Measurements from ENCODE around the gene C22orf39.

C22orf39 gene

DNA sequence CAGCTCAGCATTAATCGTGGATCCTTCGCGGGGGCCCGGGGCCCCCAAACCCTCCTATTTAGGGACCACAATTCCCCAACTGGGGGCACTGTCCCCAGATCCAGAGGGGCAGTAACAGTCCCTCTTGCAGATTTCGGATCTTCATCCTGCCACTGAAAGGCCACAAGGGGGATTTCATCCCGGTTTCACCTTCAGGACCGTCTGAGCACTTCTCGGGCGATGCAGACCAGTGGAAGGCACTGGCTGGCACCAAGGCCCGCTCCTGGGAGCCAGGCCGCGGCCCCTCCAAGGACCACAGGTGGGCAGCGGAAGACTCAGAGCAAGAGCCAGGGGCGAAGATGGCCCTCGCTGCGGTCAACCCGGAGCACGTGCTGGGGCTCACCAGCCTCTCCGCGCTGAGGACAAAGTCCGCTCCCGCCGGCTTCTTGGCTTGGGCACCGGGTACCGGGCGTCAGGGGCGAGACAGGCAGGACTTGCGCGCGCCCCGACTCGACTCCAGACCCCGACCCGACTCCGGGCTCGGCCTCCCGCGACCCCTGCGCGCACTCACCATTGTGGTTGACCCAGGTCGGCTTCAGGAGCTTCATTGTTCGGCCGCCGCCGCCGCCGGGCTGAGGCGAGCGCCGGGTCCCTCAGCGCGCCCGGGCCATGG lies 16.5 kb downstream of the C22orf39 start:
- H3K4me3 ChIP-seq (replicated peaks; ENCODE audit: low read depth, low read length), result peak overlapping the region; percentile 95
- TF ChIP-seq, protein P1, sequence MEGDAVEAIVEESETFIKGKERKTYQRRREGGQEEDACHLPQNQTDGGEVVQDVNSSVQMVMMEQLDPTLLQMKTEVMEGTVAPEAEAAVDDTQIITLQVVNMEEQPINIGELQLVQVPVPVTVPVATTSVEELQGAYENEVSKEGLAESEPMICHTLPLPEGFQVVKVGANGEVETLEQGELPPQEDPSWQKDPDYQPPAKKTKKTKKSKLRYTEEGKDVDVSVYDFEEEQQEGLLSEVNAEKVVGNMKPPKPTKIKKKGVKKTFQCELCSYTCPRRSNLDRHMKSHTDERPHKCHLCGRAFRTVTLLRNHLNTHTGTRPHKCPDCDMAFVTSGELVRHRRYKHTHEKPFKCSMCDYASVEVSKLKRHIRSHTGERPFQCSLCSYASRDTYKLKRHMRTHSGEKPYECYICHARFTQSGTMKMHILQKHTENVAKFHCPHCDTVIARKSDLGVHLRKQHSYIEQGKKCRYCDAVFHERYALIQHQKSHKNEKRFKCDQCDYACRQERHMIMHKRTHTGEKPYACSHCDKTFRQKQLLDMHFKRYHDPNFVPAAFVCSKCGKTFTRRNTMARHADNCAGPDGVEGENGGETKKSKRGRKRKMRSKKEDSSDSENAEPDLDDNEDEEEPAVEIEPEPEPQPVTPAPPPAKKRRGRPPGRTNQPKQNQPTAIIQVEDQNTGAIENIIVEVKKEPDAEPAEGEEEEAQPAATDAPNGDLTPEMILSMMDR (IDR thresholded peaks at IDR 0.05; ENCODE audit: low read depth, low read length, missing control alignments), result no peak
- DNase-seq (ENCODE audit: extremely low read depth, low read depth), result no peak

DNA sequence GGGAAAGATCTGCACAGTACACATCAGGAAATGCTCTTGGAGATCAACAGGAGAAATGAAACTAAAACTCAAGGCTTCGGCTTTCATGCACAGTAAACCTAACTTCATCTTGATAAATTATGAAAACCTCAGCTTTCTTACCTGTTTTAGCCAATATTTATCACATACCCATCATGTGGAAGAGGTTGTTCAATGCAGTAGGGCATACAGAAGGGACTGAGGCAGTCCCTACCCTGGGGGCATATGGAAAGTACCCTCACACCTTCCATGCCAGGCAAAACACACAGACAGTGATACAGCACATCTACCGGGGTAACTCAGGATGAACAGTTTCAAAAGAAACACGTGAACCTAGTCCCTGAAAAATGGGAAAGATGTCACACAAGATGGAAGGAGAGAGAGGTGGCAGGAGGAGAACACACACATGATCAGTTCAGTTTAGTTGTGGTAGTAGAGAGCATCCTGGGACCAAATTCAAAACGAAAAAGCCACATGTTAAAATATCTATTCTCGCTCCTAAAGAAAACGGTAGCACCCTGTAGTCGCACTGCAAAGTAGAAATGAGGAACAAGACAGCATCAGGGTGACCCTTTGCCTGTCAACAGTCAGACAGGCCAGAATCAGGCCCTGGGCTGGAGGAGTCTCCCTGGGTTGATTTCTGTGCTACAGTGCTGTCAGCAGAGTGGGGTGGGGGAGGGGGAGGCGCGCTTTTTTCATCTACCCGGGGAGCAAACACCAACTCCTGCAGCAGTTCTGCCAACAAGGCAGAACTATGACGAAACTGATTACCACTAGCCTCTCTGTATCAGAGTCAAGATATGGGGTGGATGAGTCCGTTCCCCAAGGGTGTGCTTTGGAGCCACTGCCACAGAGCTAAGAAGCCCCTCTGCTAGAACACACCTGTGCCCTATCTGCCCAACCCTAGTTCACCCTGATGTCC lies 17.3 kb downstream of the C22orf39 start:
- peak overlapping the region; percentile 95 for H3K4me3 ChIP-seq (replicated peaks; ENCODE audit: low read depth, low read length)
- TF ChIP-seq, protein P1 (IDR thresholded peaks at IDR 0.05; ENCODE audit: low read depth, low read length, missing control alignments), result no peak
- DNase-seq (ENCODE audit: extremely low read depth, low read depth), result no peak

DNA sequence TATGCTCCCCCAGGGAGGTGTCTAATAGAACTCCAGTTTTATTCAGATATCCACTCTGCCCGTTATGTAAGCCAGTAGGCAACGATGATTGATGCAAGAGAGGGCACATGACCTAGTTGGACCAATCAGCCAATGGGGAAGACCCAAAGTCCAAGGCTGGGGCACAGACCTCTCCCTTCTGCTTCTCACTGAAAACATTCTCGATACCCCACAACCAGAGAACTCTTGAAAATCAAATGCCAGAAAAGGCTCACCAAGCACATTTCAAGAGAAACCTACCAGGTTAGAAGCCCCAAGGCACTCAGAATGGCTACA lies 23.4 kb downstream of the C22orf39 start:
- DNase-seq (ENCODE audit: extremely low read depth, low read depth), result no peak
- H3K4me3 ChIP-seq (replicated peaks; ENCODE audit: low read depth, low read length), result no peak overlapping the region
- TF ChIP-seq, protein P1 (IDR thresholded peaks at IDR 0.05; ENCODE audit: low read depth, low read length, missing control alignments), result no peak

DNA sequence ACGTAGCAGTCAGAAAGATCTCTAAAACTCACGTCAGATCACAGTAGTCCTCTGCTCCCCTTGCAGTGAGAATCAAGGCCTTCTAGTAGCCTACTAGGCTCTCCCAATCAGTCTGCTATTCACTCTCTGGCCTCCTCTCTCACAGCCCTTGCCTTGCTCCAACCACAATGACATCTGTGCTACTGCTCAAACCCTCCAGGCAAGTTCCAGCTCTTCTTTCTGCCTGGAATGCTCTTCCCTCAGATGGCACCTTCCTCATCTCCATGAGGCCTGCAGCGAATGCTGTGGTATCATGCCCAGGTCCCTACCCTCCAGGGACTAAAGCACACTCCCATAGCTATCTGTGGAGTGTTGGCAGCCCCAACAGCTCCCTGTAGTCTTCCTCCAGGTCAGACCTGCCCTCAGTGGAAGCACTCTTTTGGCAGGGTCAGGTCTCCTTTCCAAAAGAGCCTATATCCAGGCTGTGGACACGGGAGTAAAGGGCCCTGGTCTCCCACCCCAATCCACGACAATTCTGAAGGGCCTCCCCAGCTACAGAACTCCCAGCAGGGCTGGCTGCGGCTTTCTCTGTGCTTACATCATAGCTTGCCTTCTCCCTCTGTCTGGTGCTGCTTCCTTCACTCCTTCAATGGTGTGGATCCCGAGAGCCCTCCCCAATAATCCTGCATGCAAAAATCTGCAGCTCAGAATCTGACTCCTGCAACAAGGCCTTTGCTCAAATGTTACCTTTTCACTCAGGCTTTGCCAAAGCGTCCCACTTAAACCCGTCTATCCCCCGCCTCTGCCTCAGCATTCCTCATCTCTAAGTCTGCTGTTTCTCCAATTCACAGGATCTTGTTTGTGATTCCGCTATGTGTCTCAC lies 24.8 kb downstream of the C22orf39 start:
- no peak overlapping the region for H3K4me3 ChIP-seq (replicated peaks; ENCODE audit: low read depth, low read length)
- no peak for DNase-seq (ENCODE audit: extremely low read depth, low read depth)
- TF ChIP-seq, protein P1 (IDR thresholded peaks at IDR 0.05; ENCODE audit: low read depth, low read length, missing control alignments), result no peak

DNA sequence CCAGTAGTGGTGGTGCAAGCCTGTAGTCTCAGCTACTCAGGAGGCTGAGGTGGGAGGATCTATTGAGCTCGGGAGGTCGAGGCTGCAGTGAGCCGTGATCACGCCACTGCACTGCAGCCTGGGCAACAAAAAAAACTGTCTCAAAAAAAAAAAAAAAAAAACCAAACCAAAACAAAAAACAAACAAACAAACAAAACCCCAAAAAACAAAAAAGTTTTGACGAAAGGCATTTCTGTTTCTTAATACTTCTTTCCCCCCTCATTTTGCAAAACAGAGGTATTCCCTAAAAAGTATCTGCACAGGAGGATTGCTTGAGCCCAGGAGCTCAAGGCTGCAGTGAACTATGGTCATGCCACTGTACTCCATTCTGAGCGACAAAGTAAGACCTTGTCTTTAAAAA lies 27.2 kb downstream of the C22orf39 start:
- DNase-seq (ENCODE audit: extremely low read depth, low read depth), result no peak
- no peak overlapping the region for H3K4me3 ChIP-seq (replicated peaks; ENCODE audit: low read depth, low read length)
- TF ChIP-seq, protein P1 (IDR thresholded peaks at IDR 0.05; ENCODE audit: low read depth, low read length, missing control alignments), result no peak

DNA sequence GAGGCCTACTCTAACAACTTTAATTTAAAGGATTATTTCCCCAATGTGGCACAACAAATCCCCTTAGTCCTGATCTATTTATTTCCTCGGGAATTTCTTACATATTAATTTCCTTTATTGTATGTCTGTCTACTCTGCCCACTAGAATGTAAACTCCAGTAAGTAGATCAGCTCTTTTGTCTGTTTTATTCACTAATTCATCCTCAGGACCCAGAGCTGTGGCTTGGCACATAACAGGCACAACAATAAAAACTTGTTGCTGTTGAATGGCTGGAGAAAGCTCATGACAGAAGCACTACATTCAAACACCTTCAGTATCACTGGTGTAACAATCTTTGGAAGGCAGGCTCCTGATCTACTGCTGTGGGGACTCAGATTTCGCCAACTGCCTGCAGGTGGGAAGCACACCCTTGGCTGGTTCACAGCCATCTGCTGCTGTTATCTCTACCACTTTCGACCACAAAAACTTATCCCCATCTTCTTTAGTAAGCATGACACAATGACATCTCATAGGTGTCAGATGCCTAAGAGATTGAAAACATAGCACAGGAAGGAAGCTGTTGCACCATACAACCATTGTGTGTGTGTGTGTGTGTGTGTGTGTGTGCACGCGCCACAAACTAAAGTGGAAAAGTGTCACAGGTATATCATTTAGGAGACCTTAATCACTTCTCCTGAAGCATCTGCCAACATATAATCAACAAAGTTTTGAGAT lies 27.9 kb downstream of the C22orf39 start:
- DNase-seq (ENCODE audit: extremely low read depth, low read depth), result no peak
- TF ChIP-seq, protein P1 (IDR thresholded peaks at IDR 0.05; ENCODE audit: low read depth, low read length, missing control alignments), result no peak
- H3K4me3 ChIP-seq (replicated peaks; ENCODE audit: low read depth, low read length), result no peak overlapping the region
